WTC11 (cell line): ENCODE measurements around the gene CD209. TPM values are rescaled to one million over a fixed set of nuclear protein-coding genes. Genes with fewer than 3 reads are reported as not detected.

Source experiments
- ATAC-seq: fragments of 200-7000 bp; cut with Tn5 transposase; 2 replicates; pipeline ENCODE4 v1.10.0; 2021; ENCODE audit warnings: mild to moderate bottlenecking, moderate library complexity
- CTCF ChIA-PET: fragments of 300-600 bp; sonication (Branson Sonifier 250); formaldehyde crosslinking; loops from one replicate; lab custom pipeline; 2021; ENCODE audit warnings: antibody characterized with exemption; lab: Charles Lee
- POLR2A ChIA-PET: fragments of 350-600 bp; sonication (Branson Sonifier 250); formaldehyde crosslinking; loops from one replicate; lab custom pipeline; 2021; ENCODE audit warnings: antibody characterized with exemption; lab: Charles Lee
- DNase-seq: peaks from one replicate; pipeline ENCODE4 v3.0.0; 2021; ENCODE audit warnings: low spot score
- H3K27ac Mint-ChIP-seq: 2 replicates; pipeline ENCODE4 v1.8.0; 2021; ENCODE audit warnings: mixed read lengths
- H3K27me3 Mint-ChIP-seq: 2 replicates; pipeline ENCODE4 v1.8.0; 2021; ENCODE audit warnings: low read depth, mild to moderate bottlenecking, moderate library complexity, mixed read lengths
- H3K36me3 Mint-ChIP-seq: 2 replicates; pipeline ENCODE4 v1.8.0; 2021; ENCODE audit warnings: mixed read lengths
- H3K4me1 Mint-ChIP-seq: 2 replicates; pipeline ENCODE4 v1.8.0; 2022; ENCODE audit warnings: mixed read lengths
- H3K4me3 Mint-ChIP-seq: 2 replicates; pipeline ENCODE4 v1.8.0; 2021; ENCODE audit warnings: mild to moderate bottlenecking, moderate library complexity, mixed read lengths
- H3K9me3 Mint-ChIP-seq: 2 replicates; pipeline ENCODE4 v1.8.0; 2021; ENCODE audit warnings: mixed read lengths
- AR ChIP-seq: fragments of 250-450 bp; sonication (Bioruptor Pico); IDR thresholded peaks from 2 replicates; pipeline ENCODE4 v1.9.0; 2021; ENCODE audit warnings: mild to moderate bottlenecking
- ESRRA ChIP-seq: sonication (generic); formaldehyde crosslinking; IDR thresholded peaks from 2 replicates; pipeline ENCODE4 v1.8.1; 2022; ENCODE audit warnings: mild to moderate bottlenecking, missing genetic modification reagents, borderline replicate concordance
- JUN ChIP-seq: sonication (generic); formaldehyde crosslinking; IDR thresholded peaks from 2 replicates; pipeline ENCODE4 v1.8.0; 2023; ENCODE audit warnings: mild to moderate bottlenecking, missing genetic modification reagents
- NFATC4 ChIP-seq: fragments of 250-450 bp; sonication (Bioruptor Pico); IDR thresholded peaks from 2 replicates; pipeline ENCODE4 v1.9.0; 2021; ENCODE audit warnings: mild to moderate bottlenecking
- NR3C1 ChIP-seq: sonication (generic); formaldehyde crosslinking; conservative IDR thresholded peaks from 2 replicates; pipeline ENCODE4 v1.8.1; 2023; ENCODE audit warnings: low read depth, mild to moderate bottlenecking, missing genetic modification reagents
- STAT6 ChIP-seq: sonication (generic); formaldehyde crosslinking; conservative IDR thresholded peaks from 2 replicates; pipeline ENCODE4 v1.8.1; 2023; ENCODE audit warnings: mild to moderate bottlenecking, low read depth, missing genetic modification reagents, moderate library complexity
- TEAD4 ChIP-seq: sonication (generic); formaldehyde crosslinking; IDR thresholded peaks from 2 replicates; pipeline ENCODE4 v1.8.0; 2022; ENCODE audit warnings: mild to moderate bottlenecking, missing genetic modification reagents
- ZNF121 ChIP-seq: sonication (generic); formaldehyde crosslinking; IDR thresholded peaks from 2 replicates; pipeline ENCODE4 v1.8.0; 2023; ENCODE audit warnings: missing genetic modification reagents
- ZNF232 ChIP-seq: sonication (generic); formaldehyde crosslinking; IDR thresholded peaks from 2 replicates; pipeline ENCODE4 v1.8.0; 2022; ENCODE audit warnings: mild to moderate bottlenecking, missing genetic modification reagents
- ZNF281 ChIP-seq: sonication (generic); formaldehyde crosslinking; IDR thresholded peaks from 2 replicates; pipeline ENCODE4 v1.8.0; 2023; ENCODE audit warnings: mild to moderate bottlenecking, missing genetic modification reagents
- ZNF317 ChIP-seq: sonication (generic); formaldehyde crosslinking; IDR thresholded peaks from 2 replicates; pipeline ENCODE4 v1.8.1; 2023; ENCODE audit warnings: low read depth, mild to moderate bottlenecking, moderate library complexity, missing genetic modification reagents, borderline replicate concordance
- ZNF423 ChIP-seq: fragments of 250-450 bp; sonication (Bioruptor Pico); IDR thresholded peaks from 2 replicates; pipeline ENCODE4 v2.1.2; 2022; ENCODE audit warnings: mild to moderate bottlenecking, moderate library complexity
- total RNA-seq: library from RNA; stranded (reverse); gene quantifications from 3 replicates; pipeline ENCODE4 v1.2.3, GENCODE V29; 2021
- TF ChIP-seq, protein P1 (sequence below): fragments of 250-450 bp; sonication (Bioruptor Pico); IDR thresholded peaks from 2 replicates; pipeline ENCODE4 v1.9.0; 2021; ENCODE audit warnings: mild to moderate bottlenecking
- TF ChIP-seq, protein P2 (sequence below): sonication (generic); formaldehyde crosslinking; IDR thresholded peaks from 2 replicates; pipeline ENCODE4 v1.8.1; 2022; ENCODE audit warnings: mild to moderate bottlenecking, missing genetic modification reagents, moderate library complexity, borderline replicate concordance
- TF ChIP-seq, protein P3 (sequence below): sonication (generic); formaldehyde crosslinking; IDR thresholded peaks from 2 replicates; pipeline ENCODE4 v1.8.0; 2022; ENCODE audit warnings: mild to moderate bottlenecking, missing genetic modification reagents
- TF ChIP-seq, protein P4 (sequence below): sonication (generic); formaldehyde crosslinking; IDR thresholded peaks from 2 replicates; pipeline ENCODE4 v1.8.0; 2022; ENCODE audit warnings: mild to moderate bottlenecking, missing genetic modification reagents
- TF ChIP-seq, protein P5 (sequence below): sonication (generic); formaldehyde crosslinking; IDR thresholded peaks from 2 replicates; pipeline ENCODE4 v1.8.1; 2023; ENCODE audit warnings: mild to moderate bottlenecking, missing genetic modification reagents, moderate library complexity
- TF ChIP-seq, protein P6 (sequence below): sonication (generic); formaldehyde crosslinking; IDR thresholded peaks from 2 replicates; pipeline ENCODE4 v1.8.0; 2022; ENCODE audit warnings: mild to moderate bottlenecking, missing genetic modification reagents

The CD209 gene
- total RNA-seq, 1 experiment from 2014 or later, result not detected

DNA sequence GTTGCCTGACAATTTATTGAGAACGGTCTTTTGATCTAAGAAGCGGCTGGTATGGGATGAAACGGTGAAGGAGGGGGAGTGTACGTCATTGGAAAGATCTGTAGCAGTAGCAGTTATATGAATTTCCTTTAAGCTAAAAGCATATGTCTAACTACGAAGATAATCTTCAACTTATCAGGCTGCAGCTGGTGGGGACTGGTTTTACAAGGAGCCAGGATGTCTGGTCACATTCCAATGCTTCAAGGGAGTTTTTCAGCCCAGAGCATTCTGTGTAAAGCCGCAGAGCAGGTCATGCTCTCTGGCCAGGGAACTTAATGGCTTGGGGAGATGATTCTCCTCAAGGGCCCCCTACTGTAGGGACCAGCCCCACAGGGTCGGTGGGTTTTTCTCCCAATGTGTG, 44.9 kb upstream of the CD209 start (continued):
- TF ChIP-seq AR (CRISPR knock-in tag), result no peak
- TF ChIP-seq NFATC4 (CRISPR knock-in tag), result no peak
- TF ChIP-seq JUN (CRISPR knock-in tag), result no peak
- no peak for TF ChIP-seq ZNF281 (CRISPR knock-in tag)
- TF ChIP-seq ZNF232, result no peak
- TF ChIP-seq ESRRA, result no peak
- TF ChIP-seq ZNF317 (CRISPR knock-in tag), result no peak
- no peak for TF ChIP-seq ZNF423 (CRISPR knock-in tag)

- Mint-ChIP-seq H3K4me1 (peaks cover 12% of the 10 kb centered on the region), H3K9me3 (peaks cover 14% of the 10 kb centered on the region), H3K27ac (no peak overlapping the region), H3K4me3 (no peak overlapping the region), H3K36me3 (no peaks in the 10 kb centered on the region), H3K27me3 (peaks cover 62% of the 10 kb centered on the region)
- POLR2A ChIA-PET, result no interaction called here
- ATAC-seq (no peak), DNase-seq (no peak)
- no peak for TF ChIP-seq NR3C1 (CRISPR knock-in tag)
- TF ChIP-seq, protein P1, sequence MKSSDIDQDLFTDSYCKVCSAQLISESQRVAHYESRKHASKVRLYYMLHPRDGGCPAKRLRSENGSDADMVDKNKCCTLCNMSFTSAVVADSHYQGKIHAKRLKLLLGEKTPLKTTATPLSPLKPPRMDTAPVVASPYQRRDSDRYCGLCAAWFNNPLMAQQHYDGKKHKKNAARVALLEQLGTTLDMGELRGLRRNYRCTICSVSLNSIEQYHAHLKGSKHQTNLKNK (CRISPR knock-in tag), result no peak
- TF ChIP-seq STAT6 (CRISPR knock-in tag), result no peak
- TF ChIP-seq ESRRA, result no peak
- TF ChIP-seq, protein P2, sequence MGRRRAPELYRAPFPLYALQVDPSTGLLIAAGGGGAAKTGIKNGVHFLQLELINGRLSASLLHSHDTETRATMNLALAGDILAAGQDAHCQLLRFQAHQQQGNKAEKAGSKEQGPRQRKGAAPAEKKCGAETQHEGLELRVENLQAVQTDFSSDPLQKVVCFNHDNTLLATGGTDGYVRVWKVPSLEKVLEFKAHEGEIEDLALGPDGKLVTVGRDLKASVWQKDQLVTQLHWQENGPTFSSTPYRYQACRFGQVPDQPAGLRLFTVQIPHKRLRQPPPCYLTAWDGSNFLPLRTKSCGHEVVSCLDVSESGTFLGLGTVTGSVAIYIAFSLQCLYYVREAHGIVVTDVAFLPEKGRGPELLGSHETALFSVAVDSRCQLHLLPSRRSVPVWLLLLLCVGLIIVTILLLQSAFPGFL, result no peak
- CTCF ChIA-PET, result interaction anchor here (0.9 to 1.6 kb wide), 2 partner anchors 10 to 110 kb away, joined by 4 to 6 read pairs; partner anchors contain the start of gene TRAPPC5
Observed at GRCh38 chr19:7790416-7790815, 43.1 kb upstream of the CD209 start.

- no peaks in the 10 kb centered on the region for H3K36me3 Mint-ChIP-seq
- peak overlapping the region; percentile 76 for H3K4me3 Mint-ChIP-seq
- peaks cover 69% of the 10 kb centered on the region for H3K27me3 Mint-ChIP-seq
- ChIA-PET CTCF (interaction anchor here (0.7 to 3.4 kb wide), 3 partner anchors 10 to 720 kb away, joined by 3 to 37 read pairs (median 19); partner anchors contain the start of gene TRAPPC5), POLR2A (interaction anchor here (0.7 kb wide), 1 partner anchor 23 kb away, joined by 3 read pairs; no protein-coding TSS in a partner anchor)
- H3K4me1 Mint-ChIP-seq, result peaks cover 12% of the 10 kb centered on the region
- TF ChIP-seq ZNF121 (CRISPR knock-in tag), result no peak
- TF ChIP-seq, protein P3, sequence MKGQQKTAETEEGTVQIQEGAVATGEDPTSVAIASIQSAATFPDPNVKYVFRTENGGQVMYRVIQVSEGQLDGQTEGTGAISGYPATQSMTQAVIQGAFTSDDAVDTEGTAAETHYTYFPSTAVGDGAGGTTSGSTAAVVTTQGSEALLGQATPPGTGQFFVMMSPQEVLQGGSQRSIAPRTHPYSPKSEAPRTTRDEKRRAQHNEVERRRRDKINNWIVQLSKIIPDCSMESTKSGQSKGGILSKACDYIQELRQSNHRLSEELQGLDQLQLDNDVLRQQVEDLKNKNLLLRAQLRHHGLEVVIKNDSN, result peak; percentile 63; the same call in 1 of the 2 replicates
- TF ChIP-seq, protein P4, sequence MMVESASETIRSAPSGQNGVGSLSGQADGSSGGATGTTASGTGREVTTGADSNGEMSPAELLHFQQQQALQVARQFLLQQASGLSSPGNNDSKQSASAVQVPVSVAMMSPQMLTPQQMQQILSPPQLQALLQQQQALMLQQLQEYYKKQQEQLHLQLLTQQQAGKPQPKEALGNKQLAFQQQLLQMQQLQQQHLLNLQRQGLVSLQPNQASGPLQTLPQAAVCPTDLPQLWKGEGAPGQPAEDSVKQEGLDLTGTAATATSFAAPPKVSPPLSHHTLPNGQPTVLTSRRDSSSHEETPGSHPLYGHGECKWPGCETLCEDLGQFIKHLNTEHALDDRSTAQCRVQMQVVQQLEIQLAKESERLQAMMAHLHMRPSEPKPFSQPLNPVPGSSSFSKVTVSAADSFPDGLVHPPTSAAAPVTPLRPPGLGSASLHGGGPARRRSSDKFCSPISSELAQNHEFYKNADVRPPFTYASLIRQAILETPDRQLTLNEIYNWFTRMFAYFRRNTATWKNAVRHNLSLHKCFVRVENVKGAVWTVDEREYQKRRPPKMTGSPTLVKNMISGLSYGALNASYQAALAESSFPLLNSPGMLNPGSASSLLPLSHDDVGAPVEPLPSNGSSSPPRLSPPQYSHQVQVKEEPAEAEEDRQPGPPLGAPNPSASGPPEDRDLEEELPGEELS (CRISPR knock-in tag), result 0 out of 2 replicates have a peak, but pooled peaks have one; percentile 24
- TF ChIP-seq, protein P5, sequence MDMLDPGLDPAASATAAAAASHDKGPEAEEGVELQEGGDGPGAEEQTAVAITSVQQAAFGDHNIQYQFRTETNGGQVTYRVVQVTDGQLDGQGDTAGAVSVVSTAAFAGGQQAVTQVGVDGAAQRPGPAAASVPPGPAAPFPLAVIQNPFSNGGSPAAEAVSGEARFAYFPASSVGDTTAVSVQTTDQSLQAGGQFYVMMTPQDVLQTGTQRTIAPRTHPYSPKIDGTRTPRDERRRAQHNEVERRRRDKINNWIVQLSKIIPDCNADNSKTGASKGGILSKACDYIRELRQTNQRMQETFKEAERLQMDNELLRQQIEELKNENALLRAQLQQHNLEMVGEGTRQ (CRISPR knock-in tag), result peak; percentile 70
- TF ChIP-seq TEAD4 (CRISPR knock-in tag), result no peak
- TF ChIP-seq, protein P6, sequence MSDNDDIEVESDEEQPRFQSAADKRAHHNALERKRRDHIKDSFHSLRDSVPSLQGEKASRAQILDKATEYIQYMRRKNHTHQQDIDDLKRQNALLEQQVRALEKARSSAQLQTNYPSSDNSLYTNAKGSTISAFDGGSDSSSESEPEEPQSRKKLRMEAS, result peak; percentile 67; the same call in 1 of the 2 replicates
- peaks cover 20% of the 10 kb centered on the region for H3K9me3 Mint-ChIP-seq
- DNase-seq, result peak; percentile 87
- no peak overlapping the region for H3K27ac Mint-ChIP-seq
- ATAC-seq, result peak; percentile 75
Observed at GRCh38 chr19:7789447-7789846, 42.1 kb upstream of the CD209 start.
